ENCODE data around the gene SERINC1. TPM values are rescaled to one million over a fixed set of nuclear protein-coding genes. Genes with fewer than 3 reads are reported as not detected.

SERINC1 gene
- total RNA-seq, 1 experiment from 2014 or later = 31.3 TPM

DNA sequence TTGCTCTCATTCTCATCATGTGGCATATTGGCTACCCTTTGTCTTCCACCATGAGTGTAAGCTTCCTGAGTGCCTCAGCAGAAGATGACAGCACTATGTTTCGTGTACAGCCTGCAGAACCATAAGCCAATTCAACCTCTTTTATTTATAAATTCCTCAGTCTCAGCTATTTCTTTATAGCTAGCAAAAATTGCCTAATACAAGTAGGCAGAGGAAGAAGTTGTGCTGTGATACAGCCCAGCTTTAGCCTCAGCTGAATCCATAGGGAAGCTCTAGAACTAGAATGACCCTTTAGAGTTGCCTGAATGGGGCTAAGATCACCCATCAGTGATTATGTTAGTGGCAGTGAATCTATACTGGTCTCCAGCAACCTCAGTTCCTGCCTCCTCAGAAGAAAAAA, 19.0 kb upstream of the SERINC1 start:
- CTCF ChIA-PET = interaction anchor here (0.5 to 7.5 kb wide), 7 partner anchors 8 to 664 kb away, joined by 3 to 155 read pairs (median 8); partner anchors contain the start of gene PKIB
- no peaks in the 10 kb centered on the region for H3K27me3 Mint-ChIP-seq (ENCODE audit: low read depth)
- no peak for ATAC-seq

GRCh38 chr6:122484760-122485159, 13.2 kb upstream of the SERINC1 start:
- no peaks in the 10 kb centered on the region for H3K27me3 Mint-ChIP-seq (ENCODE audit: low read depth)
- ATAC-seq (no peak), DNase-seq (ENCODE audit: low spot score) (no peak)
- H3K36me3 Mint-ChIP-seq = peaks cover 4% of the 10 kb centered on the region; the same call in 1 of the 2 replicates
- H3K27ac Mint-ChIP-seq = no peak overlapping the region
- peak overlapping the region; percentile 55 for H3K4me3 Mint-ChIP-seq
- no peaks in the 10 kb centered on the region for H3K9me3 Mint-ChIP-seq
- ChIA-PET POLR2A (no interaction called here), CTCF (interaction anchor here (0.7 to 1.0 kb wide), 2 partner anchors 45 to 262 kb away, joined by 3 to 5 read pairs; no protein-coding TSS in a partner anchor)
- H3K4me1 Mint-ChIP-seq = peaks cover 23% of the 10 kb centered on the region
- TF ChIP-seq, protein P1, sequence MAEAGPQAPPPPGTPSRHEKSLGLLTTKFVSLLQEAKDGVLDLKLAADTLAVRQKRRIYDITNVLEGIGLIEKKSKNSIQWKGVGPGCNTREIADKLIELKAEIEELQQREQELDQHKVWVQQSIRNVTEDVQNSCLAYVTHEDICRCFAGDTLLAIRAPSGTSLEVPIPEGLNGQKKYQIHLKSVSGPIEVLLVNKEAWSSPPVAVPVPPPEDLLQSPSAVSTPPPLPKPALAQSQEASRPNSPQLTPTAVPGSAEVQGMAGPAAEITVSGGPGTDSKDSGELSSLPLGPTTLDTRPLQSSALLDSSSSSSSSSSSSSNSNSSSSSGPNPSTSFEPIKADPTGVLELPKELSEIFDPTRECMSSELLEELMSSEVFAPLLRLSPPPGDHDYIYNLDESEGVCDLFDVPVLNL (CRISPR knock-in tag; IDR thresholded peaks at IDR 0.05; ENCODE audit: borderline replicate concordance, low read depth) = no peak
- no peak for TF ChIP-seq FOXP1 (CRISPR knock-in tag; IDR thresholded peaks at IDR 0.05; ENCODE audit: borderline replicate concordance)
- no peak for TF ChIP-seq SP1 (CRISPR knock-in tag; conservative IDR thresholded peaks at IDR 0.05)
- no peak for TF ChIP-seq ZNF219 (CRISPR knock-in tag; IDR thresholded peaks at IDR 0.05; ENCODE audit: borderline replicate concordance)
- no peak for TF ChIP-seq ELF4 (CRISPR knock-in tag; IDR thresholded peaks at IDR 0.05; ENCODE audit: low read depth)
- TF ChIP-seq, protein P2, sequence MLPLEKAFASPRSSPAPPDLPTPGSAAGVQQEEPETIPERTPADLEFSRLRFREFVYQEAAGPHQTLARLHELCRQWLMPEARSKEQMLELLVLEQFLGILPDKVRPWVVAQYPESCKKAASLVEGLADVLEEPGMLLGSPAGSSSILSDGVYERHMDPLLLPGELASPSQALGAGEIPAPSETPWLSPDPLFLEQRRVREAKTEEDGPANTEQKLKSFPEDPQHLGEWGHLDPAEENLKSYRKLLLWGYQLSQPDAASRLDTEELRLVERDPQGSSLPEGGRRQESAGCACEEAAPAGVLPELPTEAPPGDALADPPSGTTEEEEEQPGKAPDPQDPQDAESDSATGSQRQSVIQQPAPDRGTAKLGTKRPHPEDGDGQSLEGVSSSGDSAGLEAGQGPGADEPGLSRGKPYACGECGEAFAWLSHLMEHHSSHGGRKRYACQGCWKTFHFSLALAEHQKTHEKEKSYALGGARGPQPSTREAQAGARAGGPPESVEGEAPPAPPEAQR (CRISPR knock-in tag; IDR thresholded peaks at IDR 0.05) = no peak
- no peak for TF ChIP-seq NFATC4 (CRISPR knock-in tag; IDR thresholded peaks at IDR 0.05)
- TF ChIP-seq GRHL2 (CRISPR knock-in tag; IDR thresholded peaks at IDR 0.05; ENCODE audit: insufficient replicate concordance, severe bottlenecking) = no peak
- TF ChIP-seq, protein P3, sequence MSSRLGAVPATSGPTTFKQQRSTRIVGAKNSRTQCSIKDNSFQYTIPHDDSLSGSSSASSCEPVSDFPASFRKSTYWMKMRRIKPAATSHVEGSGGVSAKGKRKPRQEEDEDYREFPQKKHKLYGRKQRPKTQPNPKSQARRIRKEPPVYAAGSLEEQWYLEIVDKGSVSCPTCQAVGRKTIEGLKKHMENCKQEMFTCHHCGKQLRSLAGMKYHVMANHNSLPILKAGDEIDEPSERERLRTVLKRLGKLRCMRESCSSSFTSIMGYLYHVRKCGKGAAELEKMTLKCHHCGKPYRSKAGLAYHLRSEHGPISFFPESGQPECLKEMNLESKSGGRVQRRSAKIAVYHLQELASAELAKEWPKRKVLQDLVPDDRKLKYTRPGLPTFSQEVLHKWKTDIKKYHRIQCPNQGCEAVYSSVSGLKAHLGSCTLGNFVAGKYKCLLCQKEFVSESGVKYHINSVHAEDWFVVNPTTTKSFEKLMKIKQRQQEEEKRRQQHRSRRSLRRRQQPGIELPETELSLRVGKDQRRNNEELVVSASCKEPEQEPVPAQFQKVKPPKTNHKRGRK (CRISPR knock-in tag; IDR thresholded peaks at IDR 0.05; ENCODE audit: borderline replicate concordance) = no peak
- TF ChIP-seq MYBL2 (CRISPR knock-in tag; IDR thresholded peaks at IDR 0.05) = no peak
- no peak for TF ChIP-seq ZNF317 (CRISPR knock-in tag; IDR thresholded peaks at IDR 0.05; ENCODE audit: borderline replicate concordance, low read depth)

More for the DNA sequence above, 19.0 kb upstream of the SERINC1 start:
- Mint-ChIP-seq H3K4me3 (no peak overlapping the region), H3K36me3 (peaks cover 31% of the 10 kb centered on the region), H3K27ac (no peak overlapping the region), H3K4me1 (peaks cover 15% of the 10 kb centered on the region), H3K9me3 (peaks cover 13% of the 10 kb centered on the region)
- TF ChIP-seq, protein P4, sequence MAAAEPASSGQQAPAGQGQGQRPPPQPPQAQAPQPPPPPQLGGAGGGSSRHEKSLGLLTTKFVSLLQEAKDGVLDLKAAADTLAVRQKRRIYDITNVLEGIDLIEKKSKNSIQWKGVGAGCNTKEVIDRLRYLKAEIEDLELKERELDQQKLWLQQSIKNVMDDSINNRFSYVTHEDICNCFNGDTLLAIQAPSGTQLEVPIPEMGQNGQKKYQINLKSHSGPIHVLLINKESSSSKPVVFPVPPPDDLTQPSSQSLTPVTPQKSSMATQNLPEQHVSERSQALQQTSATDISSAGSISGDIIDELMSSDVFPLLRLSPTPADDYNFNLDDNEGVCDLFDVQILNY (CRISPR knock-in tag; IDR thresholded peaks at IDR 0.05) = no peak
- TF ChIP-seq, protein P5, sequence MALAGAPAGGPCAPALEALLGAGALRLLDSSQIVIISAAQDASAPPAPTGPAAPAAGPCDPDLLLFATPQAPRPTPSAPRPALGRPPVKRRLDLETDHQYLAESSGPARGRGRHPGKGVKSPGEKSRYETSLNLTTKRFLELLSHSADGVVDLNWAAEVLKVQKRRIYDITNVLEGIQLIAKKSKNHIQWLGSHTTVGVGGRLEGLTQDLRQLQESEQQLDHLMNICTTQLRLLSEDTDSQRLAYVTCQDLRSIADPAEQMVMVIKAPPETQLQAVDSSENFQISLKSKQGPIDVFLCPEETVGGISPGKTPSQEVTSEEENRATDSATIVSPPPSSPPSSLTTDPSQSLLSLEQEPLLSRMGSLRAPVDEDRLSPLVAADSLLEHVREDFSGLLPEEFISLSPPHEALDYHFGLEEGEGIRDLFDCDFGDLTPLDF (CRISPR knock-in tag; IDR thresholded peaks at IDR 0.05) = no peak
- TF ChIP-seq ATF1 (CRISPR knock-in tag; IDR thresholded peaks at IDR 0.05) (no peak), CREB1 (CRISPR knock-in tag; IDR thresholded peaks at IDR 0.05) (no peak), NR2C2 (CRISPR knock-in tag; IDR thresholded peaks at IDR 0.05) (no peak), NFYB (CRISPR knock-in tag; conservative IDR thresholded peaks at IDR 0.05; ENCODE audit: low read depth) (no peak), ZNF219 (CRISPR knock-in tag; IDR thresholded peaks at IDR 0.05; ENCODE audit: borderline replicate concordance) (no peak), MLX (CRISPR knock-in tag; IDR thresholded peaks at IDR 0.05) (no peak)
- TF ChIP-seq, protein P6, sequence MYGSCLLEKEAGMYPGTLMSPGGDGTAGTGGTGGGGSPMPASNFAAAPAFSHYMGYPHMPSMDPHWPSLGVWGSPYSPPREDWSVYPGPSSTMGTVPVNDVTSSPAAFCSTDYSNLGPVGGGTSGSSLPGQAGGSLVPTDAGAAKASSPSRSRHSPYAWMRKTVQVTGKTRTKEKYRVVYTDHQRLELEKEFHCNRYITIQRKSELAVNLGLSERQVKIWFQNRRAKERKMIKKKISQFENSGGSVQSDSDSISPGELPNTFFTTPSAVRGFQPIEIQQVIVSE (CRISPR knock-in tag; IDR thresholded peaks at IDR 0.05; ENCODE audit: borderline replicate concordance) = no peak
- TF ChIP-seq, protein P7, sequence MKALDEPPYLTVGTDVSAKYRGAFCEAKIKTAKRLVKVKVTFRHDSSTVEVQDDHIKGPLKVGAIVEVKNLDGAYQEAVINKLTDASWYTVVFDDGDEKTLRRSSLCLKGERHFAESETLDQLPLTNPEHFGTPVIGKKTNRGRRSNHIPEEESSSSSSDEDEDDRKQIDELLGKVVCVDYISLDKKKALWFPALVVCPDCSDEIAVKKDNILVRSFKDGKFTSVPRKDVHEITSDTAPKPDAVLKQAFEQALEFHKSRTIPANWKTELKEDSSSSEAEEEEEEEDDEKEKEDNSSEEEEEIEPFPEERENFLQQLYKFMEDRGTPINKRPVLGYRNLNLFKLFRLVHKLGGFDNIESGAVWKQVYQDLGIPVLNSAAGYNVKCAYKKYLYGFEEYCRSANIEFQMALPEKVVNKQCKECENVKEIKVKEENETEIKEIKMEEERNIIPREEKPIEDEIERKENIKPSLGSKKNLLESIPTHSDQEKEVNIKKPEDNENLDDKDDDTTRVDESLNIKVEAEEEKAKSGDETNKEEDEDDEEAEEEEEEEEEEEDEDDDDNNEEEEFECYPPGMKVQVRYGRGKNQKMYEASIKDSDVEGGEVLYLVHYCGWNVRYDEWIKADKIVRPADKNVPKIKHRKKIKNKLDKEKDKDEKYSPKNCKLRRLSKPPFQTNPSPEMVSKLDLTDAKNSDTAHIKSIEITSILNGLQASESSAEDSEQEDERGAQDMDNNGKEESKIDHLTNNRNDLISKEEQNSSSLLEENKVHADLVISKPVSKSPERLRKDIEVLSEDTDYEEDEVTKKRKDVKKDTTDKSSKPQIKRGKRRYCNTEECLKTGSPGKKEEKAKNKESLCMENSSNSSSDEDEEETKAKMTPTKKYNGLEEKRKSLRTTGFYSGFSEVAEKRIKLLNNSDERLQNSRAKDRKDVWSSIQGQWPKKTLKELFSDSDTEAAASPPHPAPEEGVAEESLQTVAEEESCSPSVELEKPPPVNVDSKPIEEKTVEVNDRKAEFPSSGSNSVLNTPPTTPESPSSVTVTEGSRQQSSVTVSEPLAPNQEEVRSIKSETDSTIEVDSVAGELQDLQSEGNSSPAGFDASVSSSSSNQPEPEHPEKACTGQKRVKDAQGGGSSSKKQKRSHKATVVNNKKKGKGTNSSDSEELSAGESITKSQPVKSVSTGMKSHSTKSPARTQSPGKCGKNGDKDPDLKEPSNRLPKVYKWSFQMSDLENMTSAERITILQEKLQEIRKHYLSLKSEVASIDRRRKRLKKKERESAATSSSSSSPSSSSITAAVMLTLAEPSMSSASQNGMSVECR (CRISPR knock-in tag; IDR thresholded peaks at IDR 0.05; ENCODE audit: borderline replicate concordance) = no peak
- POLR2A ChIA-PET = no interaction called here
- DNase-seq (ENCODE audit: low spot score) = no peak

Measured in WTC11 (cell line).